CD4-positive, alpha-beta T cell treated with Interleukin-21 for 1 hour (primary cell): ENCODE data around the gene SEMA5B.

ENCODE experiments used
- DNase-seq: peaks from one replicate; pipeline ENCODE4 v3.0.0-alpha.2; 2020

SEMA5B gene

GRCh38 chr3:122991236-122991985 lies 36.2 kb downstream of the SEMA5B start:
- DNase-seq, result no peak

GRCh38 chr3:122989856-122990575 lies 37.5 kb downstream of the SEMA5B start:
- DNase-seq, result no peak

GRCh38 chr3:122988508-122988907 lies 39.1 kb downstream of the SEMA5B start:
- DNase-seq, result no peak

GRCh38 chr3:122987736-122988319 lies 39.7 kb downstream of the SEMA5B start:
- DNase-seq, result no peak

- no peak for DNase-seq
Observed at GRCh38 chr3:122987231-122987630, 40.3 kb downstream of the SEMA5B start.

GRCh38 chr3:122986693-122987179 lies 40.8 kb downstream of the SEMA5B start:
- DNase-seq, result no peak

GRCh38 chr3:122985539-122985938 lies 42.0 kb downstream of the SEMA5B start:
- no peak for DNase-seq

GRCh38 chr3:122984650-122985049 lies 42.9 kb downstream of the SEMA5B start:
- no peak for DNase-seq

GRCh38 chr3:122984007-122984406 lies 43.6 kb downstream of the SEMA5B start:
- DNase-seq, result no peak

- DNase-seq, result no peak
Observed at GRCh38 chr3:122982216-122983185, 45.1 kb downstream of the SEMA5B start.

- DNase-seq, result no peak
Observed at GRCh38 chr3:122979211-122979610, 48.4 kb downstream of the SEMA5B start.

GRCh38 chr3:122978569-122978968 lies 49.0 kb downstream of the SEMA5B start:
- DNase-seq, result no peak

GRCh38 chr3:122977746-122978466 lies 49.7 kb downstream of the SEMA5B start:
- DNase-seq, result no peak

- DNase-seq, result peak; percentile 13
Observed at GRCh38 chr3:122975924-122976293, 51.7 kb downstream of the SEMA5B start.

GRCh38 chr3:122975163-122975923 lies 52.2 kb downstream of the SEMA5B start:
- peak; percentile 4 for DNase-seq

- no peak for DNase-seq
Observed at GRCh38 chr3:122974764-122975162, 52.8 kb downstream of the SEMA5B start.

- no peak for DNase-seq
Observed at GRCh38 chr3:122973893-122974615, 53.5 kb downstream of the SEMA5B start.

- no peak for DNase-seq
Observed at GRCh38 chr3:122972141-122972540, 55.4 kb downstream of the SEMA5B start.

- DNase-seq, result no peak
Observed at GRCh38 chr3:122969585-122970469, 57.7 kb downstream of the SEMA5B start.
